Measurements from ENCODE around the gene KIF3B. TPM values are rescaled to one million over a fixed set of nuclear protein-coding genes. Genes with fewer than 3 reads are reported as not detected.

The KIF3B gene
- total RNA-seq, 2 experiments from 2014 or later, result 8.2 to 25.2 TPM

DNA sequence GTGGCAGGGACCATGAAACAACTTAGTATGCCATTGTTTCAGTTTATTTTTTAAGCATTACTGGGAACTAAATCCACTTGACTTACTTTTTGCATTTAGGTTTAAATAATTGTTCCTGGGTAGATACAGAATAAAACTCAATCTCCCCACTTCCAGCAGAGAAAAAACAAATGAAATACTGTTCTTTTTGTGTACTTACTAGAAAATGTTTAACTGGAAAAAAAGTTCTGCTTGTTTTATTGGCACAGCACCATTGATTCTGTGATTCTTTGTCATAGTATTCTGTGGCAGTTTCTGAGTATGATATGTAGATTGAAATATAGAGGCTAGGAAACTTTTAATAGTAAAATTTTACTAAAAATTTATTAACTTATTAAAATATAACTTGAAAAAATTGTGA is 90.9 kb downstream of the KIF3B start:
- peak overlapping the region; percentile 16 for H3K4me3 ChIP-seq (ENCODE audit: low read depth, low read length, poor library complexity, severe bottlenecking)
- CTCF ChIA-PET (ENCODE audit: unreplicated experiment), result no interaction called here
- no peaks in the 10 kb centered on the region for H3K9me3 ChIP-seq (ENCODE audit: low read length)
- DNase-seq (ENCODE audit: low spot score), result no peak
- H3K9me2 ChIP-seq (ENCODE audit: insufficient read depth, low read length), result no peaks in the 10 kb centered on the region
- H3K79me2 ChIP-seq (ENCODE audit: insufficient read depth, low read depth, low read length), result peaks cover 94% of the 10 kb centered on the region
- H3K36me3 ChIP-seq (ENCODE audit: insufficient read depth, low read length), result peaks cover 70% of the 10 kb centered on the region
- H4K20me1 ChIP-seq (ENCODE audit: insufficient read depth, low read length), result peaks cover 29% of the 10 kb centered on the region; the same call in 1 of the 2 replicates
- BruUV-seq (replicated peaks), result no TSS peak
- POLR2A ChIA-PET, result interaction anchor here (1.0 to 3.3 kb wide), 3 partner anchors 9 to 83 kb away, joined by 3 to 11 read pairs (median 4); no protein-coding TSS in a partner anchor
- peak overlapping the region; percentile 83 for H3K4me2 ChIP-seq (ENCODE audit: low read length)
- intact Hi-C loops (cut with micrococcal nuclease; ENCODE audit: unreplicated experiment), result no loop called here
- H3K27ac ChIP-seq (ENCODE audit: low read depth, low read length, poor library complexity, severe bottlenecking), result peak overlapping the region; percentile 40
- TF ChIP-seq EZH2phosphoT487 (IDR thresholded peaks at IDR 0.05; ENCODE audit: borderline replicate concordance, low read depth, low read length), result no peak
- peaks cover 64% of the 10 kb centered on the region for H3K4me1 ChIP-seq (ENCODE audit: insufficient read depth, low read length, poor library complexity, severe bottlenecking)
- H2AFZ ChIP-seq (ENCODE audit: low read length), result no peak overlapping the region

DNA sequence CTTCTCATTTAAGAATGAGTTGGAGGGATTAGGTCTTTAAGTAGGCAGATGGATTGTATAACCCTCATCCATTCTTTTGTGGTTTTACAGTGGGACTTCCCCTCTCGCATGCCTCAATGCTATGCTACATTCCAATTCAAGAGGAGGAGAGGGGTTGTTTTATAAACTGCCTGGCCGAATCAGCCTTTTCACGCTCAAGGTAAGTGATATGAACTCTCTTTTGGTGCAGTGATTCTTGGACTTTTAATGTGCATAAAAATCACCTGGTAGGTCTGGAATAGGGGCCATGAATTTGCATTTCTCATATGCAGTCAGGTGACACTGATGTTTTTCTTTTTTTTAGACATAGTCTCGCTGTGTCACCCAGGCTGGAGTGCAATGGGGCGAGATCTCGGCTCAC is 91.5 kb downstream of the KIF3B start:
- peaks cover 58% of the 10 kb centered on the region for H3K4me1 ChIP-seq (ENCODE audit: insufficient read depth, low read length, poor library complexity, severe bottlenecking)
- POLR2A ChIA-PET, result interaction anchor here (0.6 to 3.3 kb wide), 5 partner anchors 9 to 84 kb away, joined by 3 to 11 read pairs (median 4); no protein-coding TSS in a partner anchor
- H2AFZ ChIP-seq (ENCODE audit: low read length), result no peak overlapping the region
- peak overlapping the region; percentile 30 for H3K4me3 ChIP-seq (ENCODE audit: low read depth, low read length, poor library complexity, severe bottlenecking)
- H3K9me2 ChIP-seq (ENCODE audit: insufficient read depth, low read length), result no peaks in the 10 kb centered on the region
- CTCF ChIA-PET (ENCODE audit: unreplicated experiment), result no interaction called here
- TF ChIP-seq EZH2phosphoT487 (IDR thresholded peaks at IDR 0.05; ENCODE audit: borderline replicate concordance, low read depth, low read length), result no peak
- TF ChIP-seq, protein P1, sequence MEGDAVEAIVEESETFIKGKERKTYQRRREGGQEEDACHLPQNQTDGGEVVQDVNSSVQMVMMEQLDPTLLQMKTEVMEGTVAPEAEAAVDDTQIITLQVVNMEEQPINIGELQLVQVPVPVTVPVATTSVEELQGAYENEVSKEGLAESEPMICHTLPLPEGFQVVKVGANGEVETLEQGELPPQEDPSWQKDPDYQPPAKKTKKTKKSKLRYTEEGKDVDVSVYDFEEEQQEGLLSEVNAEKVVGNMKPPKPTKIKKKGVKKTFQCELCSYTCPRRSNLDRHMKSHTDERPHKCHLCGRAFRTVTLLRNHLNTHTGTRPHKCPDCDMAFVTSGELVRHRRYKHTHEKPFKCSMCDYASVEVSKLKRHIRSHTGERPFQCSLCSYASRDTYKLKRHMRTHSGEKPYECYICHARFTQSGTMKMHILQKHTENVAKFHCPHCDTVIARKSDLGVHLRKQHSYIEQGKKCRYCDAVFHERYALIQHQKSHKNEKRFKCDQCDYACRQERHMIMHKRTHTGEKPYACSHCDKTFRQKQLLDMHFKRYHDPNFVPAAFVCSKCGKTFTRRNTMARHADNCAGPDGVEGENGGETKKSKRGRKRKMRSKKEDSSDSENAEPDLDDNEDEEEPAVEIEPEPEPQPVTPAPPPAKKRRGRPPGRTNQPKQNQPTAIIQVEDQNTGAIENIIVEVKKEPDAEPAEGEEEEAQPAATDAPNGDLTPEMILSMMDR (conservative IDR thresholded peaks at IDR 0.05; ENCODE audit: low read length), result no peak
- H3K27ac ChIP-seq (ENCODE audit: low read depth, low read length, poor library complexity, severe bottlenecking), result peak overlapping the region; percentile 49
- DNase-seq (ENCODE audit: low spot score), result peak; percentile 38
- peaks cover 29% of the 10 kb centered on the region; the same call in 1 of the 2 replicates for H4K20me1 ChIP-seq (ENCODE audit: insufficient read depth, low read length)
- H3K36me3 ChIP-seq (ENCODE audit: insufficient read depth, low read length), result peaks cover 76% of the 10 kb centered on the region
- BruUV-seq (replicated peaks), result no TSS peak
- H3K9me3 ChIP-seq (ENCODE audit: low read length), result no peaks in the 10 kb centered on the region
- intact Hi-C loops (cut with micrococcal nuclease; ENCODE audit: unreplicated experiment), result no loop called here
- peak overlapping the region; percentile 83 for H3K4me2 ChIP-seq (ENCODE audit: low read length)
- peaks cover 88% of the 10 kb centered on the region for H3K79me2 ChIP-seq (ENCODE audit: insufficient read depth, low read depth, low read length)

DNA sequence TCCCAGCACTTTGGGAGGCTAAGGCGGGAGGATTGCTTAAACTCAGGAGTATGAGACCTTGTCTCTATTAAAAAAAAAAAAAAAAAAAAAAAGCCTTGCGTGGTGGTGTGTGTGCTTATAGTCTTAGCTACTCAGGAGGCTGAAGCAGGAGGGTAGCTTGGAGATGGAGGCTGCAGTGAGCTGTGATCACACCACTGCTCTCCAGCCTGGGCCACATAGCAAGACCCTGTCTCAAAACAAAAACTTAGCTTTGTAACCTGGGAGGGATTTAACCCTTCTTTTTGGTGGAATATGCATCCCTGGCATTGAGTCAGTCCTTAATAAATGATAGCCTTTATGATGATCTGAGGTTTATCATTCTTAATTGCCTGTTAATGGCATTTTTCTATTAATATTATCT is 93.4 kb downstream of the KIF3B start:
- POLR2A ChIA-PET, result interaction anchor here (0.6 to 1.1 kb wide), 6 partner anchors 10 to 786 kb away, joined by 3 to 5 read pairs (median 4); no protein-coding TSS in a partner anchor
- peaks cover 96% of the 10 kb centered on the region for H3K36me3 ChIP-seq (ENCODE audit: insufficient read depth, low read length)
- intact Hi-C loops (cut with micrococcal nuclease; ENCODE audit: unreplicated experiment), result loop anchor here (1.0 kb wide), 1 partner anchor 14 kb away; no protein-coding TSS in a partner anchor
- BruUV-seq (replicated peaks), result no TSS peak
- TF ChIP-seq, protein P1 (conservative IDR thresholded peaks at IDR 0.05; ENCODE audit: low read length), result no peak
- TF ChIP-seq EZH2phosphoT487 (IDR thresholded peaks at IDR 0.05; ENCODE audit: borderline replicate concordance, low read depth, low read length), result no peak
- H3K4me1 ChIP-seq (ENCODE audit: insufficient read depth, low read length, poor library complexity, severe bottlenecking), result peaks cover 38% of the 10 kb centered on the region
- no peaks in the 10 kb centered on the region for H3K9me2 ChIP-seq (ENCODE audit: insufficient read depth, low read length)
- H2AFZ ChIP-seq (ENCODE audit: low read length), result no peak overlapping the region
- CTCF ChIA-PET (ENCODE audit: unreplicated experiment), result no interaction called here
- no peaks in the 10 kb centered on the region for H3K9me3 ChIP-seq (ENCODE audit: low read length)
- peaks cover 69% of the 10 kb centered on the region for H3K79me2 ChIP-seq (ENCODE audit: insufficient read depth, low read depth, low read length)
- peaks cover 19% of the 10 kb centered on the region; the same call in 1 of the 2 replicates for H4K20me1 ChIP-seq (ENCODE audit: insufficient read depth, low read length)
- no peak overlapping the region for H3K27ac ChIP-seq (ENCODE audit: low read depth, low read length, poor library complexity, severe bottlenecking)
- H3K4me2 ChIP-seq (ENCODE audit: low read length), result no peak overlapping the region
- no peak for DNase-seq (ENCODE audit: low spot score)
- no peak overlapping the region for H3K4me3 ChIP-seq (ENCODE audit: low read depth, low read length, poor library complexity, severe bottlenecking)
